Spinal cord (tissue), 10 donors: ENCODE data around the gene ULK3. TPM values are rescaled to one million over a fixed set of nuclear protein-coding genes. Genes with fewer than 3 reads are reported as not detected.

Experiments
- DNase-seq, 6 donors: peaks; one replicate each; pipeline versions ENCODE4 v3.0.0 to v3.0.0-alpha.2; 2013 to 2015; ENCODE audit warnings: low spot score in 6 of 6, low read depth in 4 of 6
- H3K27ac ChIP-seq: one replicate; pipeline ENCODE4 v1.5.1; 2013; ENCODE audit warnings: low read depth, low read length, control low read depth
- H3K27me3 ChIP-seq: one replicate; pipeline ENCODE4 v1.6.1; 2013; ENCODE audit warnings: low read length; ENCODE audit not compliant: control insufficient read depth, insufficient read depth
- H3K36me3 ChIP-seq: one replicate; pipeline ENCODE4 v1.6.1; 2013; ENCODE audit warnings: low read length; ENCODE audit not compliant: control insufficient read depth, insufficient read depth
- H3K4me1 ChIP-seq: one replicate; pipeline ENCODE4 v1.6.1; 2013; ENCODE audit warnings: low read length; ENCODE audit not compliant: control insufficient read depth, insufficient read depth
- H3K4me3 ChIP-seq: one replicate; pipeline ENCODE4 v1.5.1; 2013; ENCODE audit warnings: low read depth, low read length, control low read depth
- H3K9me3 ChIP-seq: one replicate; pipeline ENCODE4 v1.6.1; 2013; ENCODE audit warnings: low read length; ENCODE audit not compliant: control insufficient read depth, insufficient read depth
- WGBS: methylation state at CpG from one replicate; pipeline ENCODE4 v1.1.5; 2013; ENCODE audit warnings: missing lambda C conversion rate; ENCODE audit not compliant: insufficient coverage; 5-methylcytosine and 5-hydroxymethylcytosine counted together
- polyA plus RNA-seq, 2 donors: library from polyadenylated mRNA; unstranded; fragments of 120-200 nt; gene quantifications; one replicate each; pipeline ENCODE4 v1.2.1, GENCODE V29; 2013; ENCODE audit not compliant: insufficient read length in 2 of 2
- total RNA-seq, 2 donors: library from RNA; depleted of rRNA in 1 of 2; stranded (reverse); fragments of 120-200 nt in 1 of 2; fragments of >200 nt in 1 of 2; gene quantifications; one replicate each; pipeline versions ENCODE4 v1.2.3 to v1.2.4, GENCODE V29; 2013 to 2014
- donor health status: healthy.

ULK3 gene
- total and polyA plus RNA-seq, 4 donors, result 35.8 to 88.9 (median 58.4) TPM

- 83% methylated on average over 11 of the region's 15 CpGs for WGBS
- peaks cover 71% of the 10 kb centered on the region for H3K36me3 ChIP-seq
- peaks cover 31% of the 10 kb centered on the region for H3K4me1 ChIP-seq
- no peaks in the 10 kb centered on the region for H3K27me3 ChIP-seq
- H3K9me3 ChIP-seq, result no peaks in the 10 kb centered on the region
- H3K27ac ChIP-seq, result no peak overlapping the region
- H3K4me3 ChIP-seq, result no peak overlapping the region
- no peak for DNase-seq
Measured at GRCh38 chr15:74837482-74838136, 5.3 kb downstream of the ULK3 start.

GRCh38 chr15:74836846-74837245 lies 6.1 kb downstream of the ULK3 start:
- H3K9me3 ChIP-seq, result no peaks in the 10 kb centered on the region
- H3K4me1 ChIP-seq, result peaks cover 26% of the 10 kb centered on the region
- no peaks in the 10 kb centered on the region for H3K27me3 ChIP-seq
- no peak for DNase-seq
- 86% methylated on average over 5 of the region's 7 CpGs for WGBS
- no peak overlapping the region for H3K27ac ChIP-seq
- peaks cover 69% of the 10 kb centered on the region for H3K36me3 ChIP-seq
- no peak overlapping the region for H3K4me3 ChIP-seq

- H3K27me3 ChIP-seq, result no peaks in the 10 kb centered on the region
- no peak overlapping the region for H3K27ac ChIP-seq
- peaks cover 28% of the 10 kb centered on the region for H3K4me1 ChIP-seq
- 44% methylated on average over 4 of the region's 5 CpGs for WGBS
- H3K4me3 ChIP-seq, result no peak overlapping the region
- no peaks in the 10 kb centered on the region for H3K9me3 ChIP-seq
- DNase-seq, result no peak
- H3K36me3 ChIP-seq, result peaks cover 57% of the 10 kb centered on the region
Measured at GRCh38 chr15:74835312-74835823, 7.6 kb downstream of the ULK3 start.

- no peak overlapping the region for H3K4me3 ChIP-seq
- H3K36me3 ChIP-seq, result peaks cover 39% of the 10 kb centered on the region
- no peak overlapping the region for H3K27ac ChIP-seq
- no peak for DNase-seq
- peaks cover 4% of the 10 kb centered on the region for H3K27me3 ChIP-seq
- peaks cover 25% of the 10 kb centered on the region for H3K4me1 ChIP-seq
- WGBS, result 66% methylated on average over 11 of the region's 12 CpGs
- no peaks in the 10 kb centered on the region for H3K9me3 ChIP-seq
Measured at GRCh38 chr15:74833376-74834107, 9.4 kb downstream of the ULK3 start.

DNA sequence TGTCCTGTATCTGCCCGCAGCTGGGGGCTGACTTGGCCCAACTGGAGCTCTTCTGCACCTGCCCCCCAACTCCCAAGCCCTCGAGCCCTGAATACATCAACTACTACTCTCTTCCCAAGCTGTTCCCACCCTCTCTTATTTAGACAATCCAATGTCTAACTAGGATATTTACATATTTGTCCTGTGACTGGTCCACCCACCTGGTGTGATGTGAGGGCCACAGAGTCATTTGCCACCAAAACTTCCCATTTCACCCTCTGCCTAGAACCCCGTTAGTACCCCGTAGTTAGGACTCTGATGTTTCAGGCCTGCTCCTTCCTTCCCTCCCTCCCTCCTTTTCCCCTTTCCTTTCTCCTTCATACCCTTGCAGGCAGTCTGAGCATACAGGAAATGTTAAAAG lies 10.1 kb downstream of the ULK3 start:
- no peak overlapping the region for H3K27ac ChIP-seq
- peaks cover 12% of the 10 kb centered on the region for H3K27me3 ChIP-seq
- H3K36me3 ChIP-seq, result peaks cover 31% of the 10 kb centered on the region
- H3K4me1 ChIP-seq, result peaks cover 25% of the 10 kb centered on the region
- no peaks in the 10 kb centered on the region for H3K9me3 ChIP-seq
- H3K4me3 ChIP-seq, result no peak overlapping the region
- 53% methylated on average over 2 of the region's 4 CpGs for WGBS
- no peak for DNase-seq

DNA sequence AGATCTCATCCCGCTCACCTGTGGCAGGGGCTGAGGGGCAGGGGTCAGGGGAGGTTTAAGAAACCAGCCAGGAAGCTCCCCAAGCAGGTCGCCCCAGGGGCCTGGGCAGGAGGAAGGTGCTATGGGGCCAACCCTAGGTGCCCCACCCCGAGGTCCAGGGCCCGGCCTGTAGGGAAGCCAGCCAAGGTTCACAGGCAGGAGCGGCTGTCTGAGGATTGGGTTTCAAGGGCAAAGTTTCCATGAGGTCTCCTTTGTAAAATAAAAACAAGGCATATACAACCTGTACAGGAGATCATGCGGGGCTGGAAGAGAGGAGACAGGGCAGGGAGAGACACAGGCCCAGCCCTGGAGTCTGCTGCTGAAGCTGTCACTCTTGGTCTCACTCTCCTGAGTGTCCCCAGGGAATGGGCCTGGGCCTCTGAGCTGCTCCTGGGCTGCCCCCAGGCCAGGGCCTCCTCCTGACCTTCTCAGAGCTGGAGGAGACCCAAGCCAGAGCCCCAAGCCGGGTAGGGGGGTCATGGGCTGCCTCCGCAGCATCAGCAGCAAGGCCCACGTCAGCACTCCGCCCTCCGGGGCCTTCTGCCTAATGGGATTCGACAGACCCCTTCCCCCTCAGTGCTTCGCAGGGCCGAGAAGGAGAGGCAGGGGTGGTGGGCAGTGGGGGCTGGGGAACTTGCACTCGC lies 11.0 kb downstream of the ULK3 start:
- peaks cover 23% of the 10 kb centered on the region for H3K36me3 ChIP-seq
- no peak overlapping the region for H3K27ac ChIP-seq
- DNase-seq, result no peak
- WGBS, result 61% methylated on average over 11 of the region's 15 CpGs
- no peak overlapping the region for H3K4me3 ChIP-seq
- no peaks in the 10 kb centered on the region for H3K9me3 ChIP-seq
- H3K27me3 ChIP-seq, result peaks cover 20% of the 10 kb centered on the region
- peaks cover 27% of the 10 kb centered on the region for H3K4me1 ChIP-seq

GRCh38 chr15:74830868-74831267 lies 12.1 kb downstream of the ULK3 start:
- no peak overlapping the region for H3K4me3 ChIP-seq
- H3K27me3 ChIP-seq, result peaks cover 30% of the 10 kb centered on the region
- H3K27ac ChIP-seq, result no peak overlapping the region
- WGBS, result 18% methylated on average over 5 of the region's 5 CpGs
- peaks cover 12% of the 10 kb centered on the region for H3K36me3 ChIP-seq
- peaks cover 38% of the 10 kb centered on the region for H3K4me1 ChIP-seq
- no peaks in the 10 kb centered on the region for H3K9me3 ChIP-seq
- peak in 5 of 6 donors; percentile 43 to 91 (median 58) for DNase-seq

GRCh38 chr15:74829991-74830390 lies 13.0 kb downstream of the ULK3 start:
- H3K27me3 ChIP-seq, result peaks cover 36% of the 10 kb centered on the region
- no peaks in the 10 kb centered on the region for H3K9me3 ChIP-seq
- no peak overlapping the region for H3K27ac ChIP-seq
- H3K4me3 ChIP-seq, result no peak overlapping the region
- 59% methylated on average over 5 of the region's 6 CpGs for WGBS
- no peak for DNase-seq
- peaks cover 5% of the 10 kb centered on the region for H3K36me3 ChIP-seq
- H3K4me1 ChIP-seq, result peaks cover 40% of the 10 kb centered on the region

- WGBS, result 88% methylated on average over 2 of the region's 3 CpGs
- no peak for DNase-seq
- Histone ChIP-seq H3K27ac (no peak overlapping the region), H3K27me3 (peaks cover 36% of the 10 kb centered on the region), H3K9me3 (no peaks in the 10 kb centered on the region), H3K36me3 (peaks cover 5% of the 10 kb centered on the region), H3K4me1 (peaks cover 40% of the 10 kb centered on the region), H3K4me3 (no peak overlapping the region)
Measured at GRCh38 chr15:74829486-74829885, 13.5 kb downstream of the ULK3 start.
